NB4 (cell line): ENCODE measurements around the gene MBD3L4.

Experiments used
- MYC ChIP-seq: IDR thresholded peaks from 2 replicates; pipeline ENCODE4 v1.6.1; 2011; ENCODE audit warnings: low read depth, low read length
- POLR2A ChIP-seq: IDR thresholded peaks from 2 replicates; pipeline ENCODE4 v1.6.1; 2011; ENCODE audit warnings: mild to moderate bottlenecking; ENCODE audit not compliant: insufficient read length; ENCODE audit errors: extremely low read depth
- TF ChIP-seq, protein P1 (sequence below): IDR thresholded peaks from one replicate; pipeline ENCODE4 v1.5.1; 2012; ENCODE audit warnings: low read depth, low read length
- TF ChIP-seq, protein P2 (sequence below): IDR thresholded peaks from 2 replicates; pipeline ENCODE4 v1.6.1; 2011; ENCODE audit warnings: low read depth, low read length

DNA sequence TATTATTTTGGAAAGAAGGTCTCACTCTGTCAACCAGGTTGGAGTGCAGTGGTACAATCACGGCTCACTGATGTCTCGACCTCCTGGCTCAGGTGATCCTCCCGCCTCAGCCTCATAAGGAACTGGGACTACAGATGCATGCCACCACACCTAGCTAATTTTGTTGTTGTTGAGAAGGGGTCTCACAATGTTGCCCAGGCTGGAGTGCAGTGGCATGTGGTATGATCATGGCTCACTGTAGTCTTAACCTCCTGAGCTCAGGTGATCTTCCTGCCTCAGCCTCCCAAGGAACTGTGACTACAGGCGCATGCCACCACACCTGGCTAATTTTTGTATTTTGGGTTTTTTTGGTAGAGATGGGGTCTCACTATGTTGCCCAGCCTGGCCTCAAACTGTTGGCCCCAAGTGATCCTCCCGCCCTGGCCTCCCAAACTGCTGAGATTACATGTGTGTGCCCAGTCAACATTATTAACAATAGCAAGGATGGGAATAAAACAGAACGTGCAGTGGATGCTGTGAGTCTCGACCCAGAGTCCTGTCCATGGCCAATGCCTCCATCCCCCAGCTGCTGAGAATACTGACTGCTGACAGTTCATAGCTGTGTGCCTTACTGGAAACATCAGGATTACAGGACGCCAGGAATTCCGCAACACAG, 23.9 kb upstream of the MBD3L4 start:
- TF ChIP-seq, protein P1, sequence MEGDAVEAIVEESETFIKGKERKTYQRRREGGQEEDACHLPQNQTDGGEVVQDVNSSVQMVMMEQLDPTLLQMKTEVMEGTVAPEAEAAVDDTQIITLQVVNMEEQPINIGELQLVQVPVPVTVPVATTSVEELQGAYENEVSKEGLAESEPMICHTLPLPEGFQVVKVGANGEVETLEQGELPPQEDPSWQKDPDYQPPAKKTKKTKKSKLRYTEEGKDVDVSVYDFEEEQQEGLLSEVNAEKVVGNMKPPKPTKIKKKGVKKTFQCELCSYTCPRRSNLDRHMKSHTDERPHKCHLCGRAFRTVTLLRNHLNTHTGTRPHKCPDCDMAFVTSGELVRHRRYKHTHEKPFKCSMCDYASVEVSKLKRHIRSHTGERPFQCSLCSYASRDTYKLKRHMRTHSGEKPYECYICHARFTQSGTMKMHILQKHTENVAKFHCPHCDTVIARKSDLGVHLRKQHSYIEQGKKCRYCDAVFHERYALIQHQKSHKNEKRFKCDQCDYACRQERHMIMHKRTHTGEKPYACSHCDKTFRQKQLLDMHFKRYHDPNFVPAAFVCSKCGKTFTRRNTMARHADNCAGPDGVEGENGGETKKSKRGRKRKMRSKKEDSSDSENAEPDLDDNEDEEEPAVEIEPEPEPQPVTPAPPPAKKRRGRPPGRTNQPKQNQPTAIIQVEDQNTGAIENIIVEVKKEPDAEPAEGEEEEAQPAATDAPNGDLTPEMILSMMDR: no peak
- no peak for TF ChIP-seq POLR2A
- TF ChIP-seq, protein P2, sequence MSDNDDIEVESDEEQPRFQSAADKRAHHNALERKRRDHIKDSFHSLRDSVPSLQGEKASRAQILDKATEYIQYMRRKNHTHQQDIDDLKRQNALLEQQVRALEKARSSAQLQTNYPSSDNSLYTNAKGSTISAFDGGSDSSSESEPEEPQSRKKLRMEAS: no peak
- no peak for TF ChIP-seq MYC
